GM21390 (cell line): ENCODE data around the gene MRPS6.

Experiments used
- ATAC-seq: cut with Tn5 transposase; IDR thresholded peaks from one replicate; pipeline ENCODE4 v1.9.1; 2021; ENCODE audit not compliant: unreplicated experiment

The MRPS6 gene

GRCh38 chr21:34177919-34178567, 104.7 kb downstream of the MRPS6 start:
- ATAC-seq: no peak

- ATAC-seq: no peak
Observed at GRCh38 chr21:34179204-34179935, 106.0 kb downstream of the MRPS6 start.

- no peak for ATAC-seq
Observed at GRCh38 chr21:34180407-34180806, 107.0 kb downstream of the MRPS6 start.

- ATAC-seq: no peak
Observed at GRCh38 chr21:34180826-34181359, 107.5 kb downstream of the MRPS6 start.

- no peak for ATAC-seq
Observed at GRCh38 chr21:34181431-34182039, 108.2 kb downstream of the MRPS6 start.

- ATAC-seq: no peak
Observed at GRCh38 chr21:34182436-34182835, 109.1 kb downstream of the MRPS6 start.

- no peak for ATAC-seq
Observed at GRCh38 chr21:34183331-34183928, 110.1 kb downstream of the MRPS6 start.

- ATAC-seq: no peak
Observed at GRCh38 chr21:34184232-34184631, 110.9 kb downstream of the MRPS6 start.

- no peak for ATAC-seq
Observed at GRCh38 chr21:34185026-34185750, 111.8 kb downstream of the MRPS6 start.

GRCh38 chr21:34186109-34186719, 112.8 kb downstream of the MRPS6 start:
- ATAC-seq: no peak

GRCh38 chr21:34187935-34188334, 114.6 kb downstream of the MRPS6 start:
- no peak for ATAC-seq

GRCh38 chr21:34189506-34189905, 116.1 kb downstream of the MRPS6 start:
- no peak for ATAC-seq

- ATAC-seq: no peak
Observed at GRCh38 chr21:34190576-34191321, 117.4 kb downstream of the MRPS6 start.

- no peak for ATAC-seq
Observed at GRCh38 chr21:34191876-34192275, 118.5 kb downstream of the MRPS6 start.
